ENCODE results near the gene ATG13. TPM values are rescaled to one million over a fixed set of nuclear protein-coding genes. Genes with fewer than 3 reads are reported as not detected.

ATG13 gene
- total RNA-seq, 2 donors from 2014 or later = 36.8 to 76.8 TPM

DNA sequence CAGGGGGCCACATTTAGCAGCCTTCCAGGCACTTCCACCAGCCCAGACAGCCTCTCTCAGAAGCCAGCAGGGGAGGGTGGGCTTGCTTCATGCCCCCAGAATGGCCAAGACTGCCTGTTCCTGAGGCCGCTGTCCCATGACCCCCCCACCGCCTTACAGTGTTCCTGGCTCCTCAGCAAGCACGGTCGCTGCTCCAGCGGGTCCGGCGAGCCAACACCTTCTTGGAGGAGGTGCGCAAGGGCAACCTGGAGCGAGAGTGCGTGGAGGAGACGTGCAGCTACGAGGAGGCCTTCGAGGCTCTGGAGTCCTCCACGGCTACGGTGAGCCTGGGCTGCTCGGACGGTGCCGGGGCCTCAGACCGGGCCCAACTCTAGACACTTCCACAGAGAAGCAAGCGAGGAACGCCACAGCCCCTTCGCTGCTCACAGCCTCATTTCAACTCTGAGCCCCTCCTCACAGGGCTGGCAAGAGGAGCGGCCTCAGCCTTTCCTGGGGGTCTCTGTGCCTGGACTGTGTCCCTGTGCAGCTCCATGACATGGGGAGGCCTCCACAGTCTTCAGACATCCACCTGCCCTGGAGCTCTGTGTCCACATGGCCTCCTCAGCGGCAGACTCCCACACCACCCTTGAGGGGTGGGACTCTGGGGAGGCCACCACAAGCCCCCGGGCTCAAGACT, 102.3 kb downstream of the ATG13 start:
- Histone ChIP-seq H3K4me1 (peaks cover 9% of the 10 kb centered on the region), H3K27me3 (no peaks in the 10 kb centered on the region), H3K4me3 (no peak overlapping the region), H3K9me3 (no peaks in the 10 kb centered on the region), H3K36me3 (replicated peaks in 1 of 2; ENCODE audit: insufficient read depth in 1 of 2, low read depth in 2 of 2) (no peaks in the 10 kb centered on the region), H3K27ac (no peak overlapping the region)
- WGBS, 2 donors = 91 to 93% methylated on average over 22 to 25 of the region's 25 CpGs
- TF ChIP-seq POLR2A (IDR thresholded peaks at IDR 0.05) = no peak
- TF ChIP-seq, protein P1, sequence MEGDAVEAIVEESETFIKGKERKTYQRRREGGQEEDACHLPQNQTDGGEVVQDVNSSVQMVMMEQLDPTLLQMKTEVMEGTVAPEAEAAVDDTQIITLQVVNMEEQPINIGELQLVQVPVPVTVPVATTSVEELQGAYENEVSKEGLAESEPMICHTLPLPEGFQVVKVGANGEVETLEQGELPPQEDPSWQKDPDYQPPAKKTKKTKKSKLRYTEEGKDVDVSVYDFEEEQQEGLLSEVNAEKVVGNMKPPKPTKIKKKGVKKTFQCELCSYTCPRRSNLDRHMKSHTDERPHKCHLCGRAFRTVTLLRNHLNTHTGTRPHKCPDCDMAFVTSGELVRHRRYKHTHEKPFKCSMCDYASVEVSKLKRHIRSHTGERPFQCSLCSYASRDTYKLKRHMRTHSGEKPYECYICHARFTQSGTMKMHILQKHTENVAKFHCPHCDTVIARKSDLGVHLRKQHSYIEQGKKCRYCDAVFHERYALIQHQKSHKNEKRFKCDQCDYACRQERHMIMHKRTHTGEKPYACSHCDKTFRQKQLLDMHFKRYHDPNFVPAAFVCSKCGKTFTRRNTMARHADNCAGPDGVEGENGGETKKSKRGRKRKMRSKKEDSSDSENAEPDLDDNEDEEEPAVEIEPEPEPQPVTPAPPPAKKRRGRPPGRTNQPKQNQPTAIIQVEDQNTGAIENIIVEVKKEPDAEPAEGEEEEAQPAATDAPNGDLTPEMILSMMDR (IDR thresholded peaks at IDR 0.05) = no peak
- no peak for DNase-seq
- ATAC-seq = no peak
- intact Hi-C loops (cut with DNase I) = no loop called here

GRCh38 chr11:46721286-46721685, 103.9 kb downstream of the ATG13 start:
- 78 to 83% methylated on average over 6 of the region's 6 CpGs for WGBS, 2 donors
- TF ChIP-seq, protein P1 (IDR thresholded peaks at IDR 0.05) = no peak
- no peak for TF ChIP-seq POLR2A (IDR thresholded peaks at IDR 0.05)
- H3K27ac ChIP-seq = no peak overlapping the region
- H3K4me1 ChIP-seq = peaks cover 9% of the 10 kb centered on the region
- no peak for DNase-seq
- H3K4me3 ChIP-seq = no peak overlapping the region
- H3K9me3 ChIP-seq = no peaks in the 10 kb centered on the region
- intact Hi-C loops (cut with DNase I) = no loop called here
- ATAC-seq = no peak
- no peaks in the 10 kb centered on the region for H3K27me3 ChIP-seq
- no peaks in the 10 kb centered on the region for H3K36me3 ChIP-seq (replicated peaks in 1 of 2; ENCODE audit: insufficient read depth in 1 of 2, low read depth in 2 of 2)

DNA sequence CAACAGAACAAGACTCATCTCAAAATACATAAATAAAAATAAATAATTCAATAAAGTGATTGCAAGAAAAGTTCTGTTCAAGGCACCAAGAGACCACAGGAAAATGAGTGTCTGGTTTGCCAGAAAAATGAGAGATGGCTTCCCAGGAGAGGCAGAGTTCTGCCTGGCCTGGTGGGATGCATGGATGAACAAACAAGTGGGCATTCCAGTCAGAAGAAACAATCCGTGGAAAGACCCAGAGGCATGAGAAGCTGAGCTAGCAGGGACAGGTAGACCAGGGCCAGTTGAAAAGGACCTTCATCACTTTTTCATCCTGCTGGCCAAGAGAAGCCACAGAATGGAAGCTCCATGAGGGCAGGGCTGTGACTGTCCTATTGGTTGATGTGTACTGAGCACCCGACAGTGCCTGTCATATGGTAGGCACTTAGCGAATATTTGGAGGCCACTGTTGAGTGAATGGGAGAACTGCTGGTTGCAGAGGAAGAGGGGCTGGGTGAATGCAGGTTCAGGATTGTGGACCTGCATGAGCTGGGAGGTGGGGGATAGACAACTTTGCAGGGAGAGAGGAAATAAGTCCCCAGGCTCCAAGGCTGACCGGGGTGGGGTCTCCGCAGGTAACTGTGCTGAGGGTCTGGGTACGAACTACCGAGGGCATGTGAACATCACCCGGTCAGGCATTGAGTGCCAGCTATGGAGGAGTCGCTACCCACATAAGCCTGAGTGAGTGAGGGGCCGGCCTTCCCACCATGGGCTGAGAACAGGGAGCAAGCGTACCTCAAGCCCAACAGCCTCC, 105.4 kb downstream of the ATG13 start:
- no peak for ATAC-seq
- Histone ChIP-seq H3K4me3 (no peak overlapping the region), H3K27me3 (no peaks in the 10 kb centered on the region), H3K9me3 (no peaks in the 10 kb centered on the region), H3K4me1 (peaks cover 8% of the 10 kb centered on the region), H3K27ac (no peak overlapping the region), H3K36me3 (replicated peaks in 1 of 2; ENCODE audit: insufficient read depth in 1 of 2, low read depth in 2 of 2) (no peaks in the 10 kb centered on the region)
- WGBS, 2 donors = 89 to 91% methylated on average over 9 to 11 of the region's 11 CpGs
- no peak for TF ChIP-seq POLR2A (IDR thresholded peaks at IDR 0.05)
- TF ChIP-seq, protein P1 (IDR thresholded peaks at IDR 0.05) = no peak
- no peak for DNase-seq
- intact Hi-C loops (cut with DNase I) = no loop called here

- TF ChIP-seq, protein P1 (IDR thresholded peaks at IDR 0.05) = no peak
- no peak for TF ChIP-seq POLR2A (IDR thresholded peaks at IDR 0.05)
- no peak for DNase-seq
- H3K4me3 ChIP-seq = no peak overlapping the region
Observed at GRCh38 chr11:46723359-46723680, 106.0 kb downstream of the ATG13 start.

More at GRCh38 chr11:46723359-46723680, 106.0 kb downstream of the ATG13 start:
- Histone ChIP-seq H3K27me3 (no peaks in the 10 kb centered on the region), H3K27ac (no peak overlapping the region), H3K9me3 (no peaks in the 10 kb centered on the region), H3K36me3 (replicated peaks in 1 of 2; ENCODE audit: insufficient read depth in 1 of 2, low read depth in 2 of 2) (no peaks in the 10 kb centered on the region), H3K4me1 (peaks cover 3% of the 10 kb centered on the region)
- intact Hi-C loops (cut with DNase I) = no loop called here
- 81 to 93% methylated on average over 5 to 8 of the region's 8 CpGs for WGBS, 2 donors
- ATAC-seq = no peak
